Upper lobe of left lung (tissue), 4 donors: ENCODE results near the gene CLDN5.

Experiments
- CTCF ChIP-seq, 6 experiments: fragments of 450-650 bp in 4 of 6; fragments of 200-600 bp in 2 of 6; sonication (generic) in 2 of 6; IDR thresholded peaks; one replicate each; pipeline ENCODE4 v1.5.1; 2016 to 2019; ENCODE audit warnings: antibody characterized with exemption in 6 of 6
- POLR2A ChIP-seq, 4 donors: fragments of 450-650 bp; IDR thresholded peaks; one replicate each; pipeline ENCODE4 v1.5.1; 2016 to 2017; ENCODE audit warnings: antibody characterized with exemption in 4 of 4, mild to moderate bottlenecking in 2 of 4
- POLR2AphosphoS5 ChIP-seq, 2 donors: sonication (generic); formaldehyde crosslinking; IDR thresholded peaks; one replicate each; pipeline ENCODE4 v1.5.1; 2017; ENCODE audit warnings: antibody characterized with exemption in 2 of 2

- TF ChIP-seq CTCF (IDR thresholded peaks at IDR 0.05) (no peak), POLR2AphosphoS5 (IDR thresholded peaks at IDR 0.05) (no peak), POLR2A (IDR thresholded peaks at IDR 0.05) (no peak)
These were observed 42.3 kb upstream of the CLDN5 start for GRCh38 chr22:19566279-19567156.
